ENCODE results near the gene ADAM12.

Gene ADAM12

GRCh38 chr10:126272526-126272925 is 115.8 kb downstream of the ADAM12 start:
- no peak for TF ChIP-seq CTCF (IDR thresholded peaks at IDR 0.05; ENCODE audit: insufficient read depth, low read length, missing control alignments)
- CTCF ChIA-PET, result interaction anchor here (1.0 kb wide), 1 partner anchor 231 kb away, joined by 3 read pairs; no protein-coding TSS in a partner anchor
- no peak overlapping the region for H3K4me3 ChIP-seq (ENCODE audit: low read depth, low read length)
- POLR2A ChIA-PET, result no interaction called here
- DNase-seq (ENCODE audit: low read depth, low spot score), result no peak

GRCh38 chr10:126270111-126270510 is 118.2 kb downstream of the ADAM12 start:
- TF ChIP-seq CTCF (IDR thresholded peaks at IDR 0.05; ENCODE audit: insufficient read depth, low read length, missing control alignments), result no peak
- ChIA-PET CTCF (interaction anchor here (1.1 kb wide), 1 partner anchor 288 kb away, joined by 3 read pairs; no protein-coding TSS in a partner anchor), POLR2A (interaction anchor here (1.3 kb wide), 1 partner anchor 17 kb away, joined by 6 read pairs; no protein-coding TSS in a partner anchor)
- no peak overlapping the region for H3K4me3 ChIP-seq (ENCODE audit: low read depth, low read length)
- DNase-seq (ENCODE audit: low read depth, low spot score), result peak; percentile 31

GRCh38 chr10:126268013-126268920 is 120.0 kb downstream of the ADAM12 start:
- TF ChIP-seq CTCF (IDR thresholded peaks at IDR 0.05; ENCODE audit: insufficient read depth, low read length, missing control alignments), result no peak
- no peak overlapping the region for H3K4me3 ChIP-seq (ENCODE audit: low read depth, low read length)
- no peak for DNase-seq (ENCODE audit: low read depth, low spot score)
- POLR2A ChIA-PET, result no interaction called here
- CTCF ChIA-PET, result interaction anchor here (0.6 to 1.2 kb wide), 2 partner anchors 10 to 44 kb away, joined by 3 read pairs; no protein-coding TSS in a partner anchor

- CTCF ChIA-PET, result no interaction called here
- POLR2A ChIA-PET, result no interaction called here
- H3K4me3 ChIP-seq (ENCODE audit: low read depth, low read length), result no peak overlapping the region
- DNase-seq (ENCODE audit: low read depth, low spot score), result no peak
- TF ChIP-seq CTCF (IDR thresholded peaks at IDR 0.05; ENCODE audit: insufficient read depth, low read length, missing control alignments), result no peak
Measured at GRCh38 chr10:126264102-126265018, 123.9 kb downstream of the ADAM12 start.

GRCh38 chr10:126263006-126263676 is 125.1 kb downstream of the ADAM12 start:
- no peak for TF ChIP-seq CTCF (IDR thresholded peaks at IDR 0.05; ENCODE audit: insufficient read depth, low read length, missing control alignments)
- ChIA-PET CTCF (no interaction called here), POLR2A (interaction anchor here (0.6 kb wide), 1 partner anchor 10 kb away, joined by 3 read pairs; no protein-coding TSS in a partner anchor)
- DNase-seq (ENCODE audit: low read depth, low spot score), result no peak
- no peak overlapping the region for H3K4me3 ChIP-seq (ENCODE audit: low read depth, low read length)

All from AG04449 (cell line).